Activated gamma-delta T cell (primary cell): ENCODE measurements around the gene SHISA7.

Experiments
- DNase-seq: peaks from one replicate; lab custom pipeline; 2025; lab: John Stamatoyannopoulos, UW

SHISA7 gene

DNA sequence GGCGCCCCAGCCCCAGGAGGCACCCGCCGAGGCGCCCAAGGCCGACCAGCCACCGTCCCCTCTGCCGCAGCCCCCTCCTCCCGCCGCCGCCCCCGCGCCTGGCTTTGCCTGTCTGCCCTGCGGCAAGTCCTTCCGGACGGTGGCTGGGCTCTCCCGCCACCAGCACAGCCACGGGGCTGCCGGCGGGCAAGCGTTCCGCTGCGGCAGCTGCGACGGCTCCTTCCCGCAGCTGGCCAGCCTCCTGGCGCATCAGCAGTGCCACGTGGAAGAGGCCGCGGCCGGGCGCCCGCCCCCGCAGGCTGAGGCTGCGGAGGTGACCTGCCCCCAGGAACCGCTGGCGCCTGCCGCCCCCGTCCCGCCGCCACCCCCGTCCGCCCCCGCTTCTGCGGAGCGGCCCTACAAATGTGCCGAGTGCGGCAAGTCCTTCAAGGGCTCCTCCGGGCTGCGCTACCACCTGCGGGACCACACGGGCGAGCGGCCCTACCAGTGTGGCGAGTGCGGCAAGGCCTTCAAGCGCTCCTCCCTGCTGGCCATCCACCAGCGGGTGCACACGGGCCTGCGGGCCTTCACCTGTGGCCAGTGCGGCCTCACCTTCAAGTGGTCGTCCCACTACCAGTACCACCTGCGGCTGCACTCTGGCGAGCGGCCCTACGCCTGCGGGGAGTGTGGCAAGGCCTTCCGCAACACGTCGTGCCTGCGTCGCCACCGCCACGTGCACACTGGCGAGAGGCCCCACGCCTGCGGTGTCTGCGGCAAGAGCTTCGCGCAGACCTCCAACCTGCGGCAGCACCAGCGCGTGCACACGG lies 39.3 kb upstream of the SHISA7 start:
- no peak for DNase-seq

DNA sequence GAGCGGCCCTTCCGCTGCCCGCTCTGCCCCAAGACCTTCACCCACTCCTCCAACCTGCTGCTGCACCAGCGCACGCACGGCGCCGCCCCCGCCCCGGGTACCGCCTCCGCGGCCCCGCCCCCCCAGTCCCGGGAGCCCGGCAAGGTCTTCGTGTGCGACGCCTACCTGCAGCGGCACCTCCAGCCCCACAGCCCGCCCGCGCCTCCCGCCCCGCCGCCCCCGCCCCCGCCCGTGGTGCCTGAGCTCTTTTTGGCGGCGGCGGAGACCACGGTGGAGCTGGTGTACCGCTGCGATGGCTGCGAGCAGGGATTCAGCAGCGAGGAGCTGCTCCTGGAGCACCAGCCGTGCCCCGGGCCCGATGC lies 38.7 kb upstream of the SHISA7 start:
- no peak for DNase-seq

DNA sequence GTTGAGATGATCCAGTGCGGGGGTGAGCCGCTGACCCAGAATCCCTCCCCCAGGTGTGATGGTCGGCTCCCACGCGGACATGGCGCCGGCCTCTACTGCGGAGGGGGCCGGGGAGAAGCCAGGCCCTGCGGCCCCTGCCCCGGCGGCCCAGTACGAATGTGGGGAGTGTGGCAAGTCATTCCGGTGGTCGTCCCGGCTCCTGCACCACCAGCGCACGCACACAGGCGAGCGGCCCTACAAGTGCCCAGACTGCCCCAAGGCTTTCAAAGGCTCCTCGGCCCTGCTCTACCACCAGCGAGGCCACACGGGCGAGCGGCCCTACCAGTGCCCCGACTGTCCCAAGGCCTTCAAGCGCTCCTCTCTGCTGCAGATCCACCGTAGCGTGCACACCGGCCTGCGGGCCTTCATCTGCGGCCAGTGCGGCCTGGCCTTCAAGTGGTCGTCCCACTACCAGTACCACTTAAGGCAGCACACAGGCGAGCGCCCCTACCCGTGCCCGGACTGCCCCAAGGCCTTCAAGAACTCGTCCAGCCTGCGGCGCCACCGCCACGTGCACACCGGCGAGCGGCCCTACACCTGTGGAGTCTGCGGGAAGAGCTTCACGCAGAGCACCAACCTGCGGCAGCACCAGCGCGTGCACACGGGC lies 38.2 kb upstream of the SHISA7 start:
- no peak for DNase-seq

DNA sequence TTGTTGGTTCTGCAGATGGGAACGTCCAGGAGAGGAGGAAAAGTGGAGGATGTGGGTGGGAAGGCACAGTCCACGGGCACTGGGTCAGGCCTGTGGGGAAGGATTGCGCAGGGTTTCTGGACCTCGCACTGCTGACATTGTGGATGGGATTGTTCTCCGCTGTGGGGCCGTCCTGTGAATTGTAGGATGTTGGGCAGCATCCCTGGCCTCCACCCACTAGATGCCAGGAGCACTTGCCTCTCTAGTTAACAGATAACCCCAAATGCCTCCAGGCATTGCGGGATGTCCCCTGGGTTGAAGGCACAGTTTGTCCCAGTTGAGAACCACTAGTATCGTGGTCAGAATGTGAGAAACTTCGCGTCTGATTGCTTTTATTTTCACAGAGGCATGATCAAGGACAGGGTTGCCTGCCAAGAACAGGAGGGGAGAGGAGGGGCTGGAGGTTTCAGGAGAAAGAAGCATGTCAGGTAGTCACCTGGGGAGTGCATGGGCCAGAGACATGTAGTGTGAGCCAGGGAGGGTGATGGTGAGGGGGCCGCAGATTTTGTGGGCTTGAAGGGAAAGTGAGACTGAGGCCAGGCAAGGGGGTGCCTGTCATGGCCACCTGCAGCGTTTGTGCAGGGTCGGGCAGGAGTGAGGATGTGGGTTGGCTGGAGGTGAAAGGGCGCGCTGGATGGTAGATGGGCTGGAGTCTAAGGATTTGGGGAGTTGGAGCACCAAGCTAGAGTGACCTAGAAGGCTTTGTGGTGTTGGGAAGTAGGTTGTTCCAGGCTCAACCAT lies 36.5 kb upstream of the SHISA7 start:
- DNase-seq: no peak

DNA sequence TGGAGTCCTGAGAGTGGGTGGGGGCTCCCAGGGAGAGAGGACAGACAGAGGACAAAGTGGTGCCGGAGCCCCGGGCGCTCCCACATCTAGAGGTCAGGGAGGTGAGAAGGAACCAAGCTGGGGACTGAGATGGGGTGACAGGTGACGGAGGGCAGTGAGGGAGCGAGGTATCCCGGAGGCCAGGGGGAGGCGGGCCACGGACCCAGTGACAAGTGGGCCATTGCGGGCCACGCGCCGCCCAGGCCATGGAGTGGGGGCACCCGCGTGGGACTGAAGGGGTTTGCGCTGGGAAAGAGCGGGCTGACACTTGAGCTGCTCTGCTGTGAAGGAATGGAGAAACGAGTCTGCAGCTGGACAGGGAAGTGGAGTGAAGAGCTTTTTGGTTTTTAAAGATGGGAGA lies 35.9 kb upstream of the SHISA7 start:
- no peak for DNase-seq

DNA sequence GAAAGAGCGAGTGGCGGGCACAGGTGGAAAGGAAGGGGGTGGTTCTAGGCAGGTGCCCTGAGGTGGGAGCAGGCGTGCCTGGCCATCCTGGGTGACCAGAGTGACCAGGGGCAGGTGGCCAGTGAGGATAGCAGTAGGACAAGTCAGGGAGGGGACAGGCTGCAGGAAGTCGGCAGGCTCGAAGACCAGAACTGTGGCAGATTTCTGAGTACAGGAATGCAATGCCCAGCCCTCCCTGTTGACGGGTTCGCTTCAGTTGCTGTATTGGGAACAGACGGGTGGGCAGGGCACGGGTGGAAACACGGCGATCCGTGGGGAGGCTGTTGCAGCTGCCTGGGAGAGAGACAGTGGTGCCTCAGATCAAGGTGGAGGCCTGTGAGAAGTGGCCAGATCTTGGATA lies 35.3 kb upstream of the SHISA7 start:
- no peak for DNase-seq

DNA sequence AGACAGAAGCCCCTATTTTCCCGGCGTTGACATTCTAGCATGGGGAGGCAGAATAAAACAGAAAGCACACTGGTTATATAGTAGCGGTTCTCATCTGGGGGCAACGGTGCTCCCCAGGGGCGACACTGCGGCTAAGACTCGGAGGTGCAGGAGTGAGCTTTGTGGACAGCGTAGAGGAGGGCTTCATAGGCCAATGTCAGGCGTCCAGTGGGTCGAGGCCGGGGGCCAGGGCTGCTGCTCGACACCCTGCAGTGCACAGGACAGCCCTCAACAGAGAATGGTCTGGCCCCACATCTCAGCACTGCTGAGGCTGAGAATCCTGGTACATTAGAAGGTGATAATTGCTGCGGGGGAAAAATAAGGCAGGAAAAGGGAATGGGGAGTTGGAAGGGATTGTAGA lies 34.8 kb upstream of the SHISA7 start:
- no peak for DNase-seq

DNA sequence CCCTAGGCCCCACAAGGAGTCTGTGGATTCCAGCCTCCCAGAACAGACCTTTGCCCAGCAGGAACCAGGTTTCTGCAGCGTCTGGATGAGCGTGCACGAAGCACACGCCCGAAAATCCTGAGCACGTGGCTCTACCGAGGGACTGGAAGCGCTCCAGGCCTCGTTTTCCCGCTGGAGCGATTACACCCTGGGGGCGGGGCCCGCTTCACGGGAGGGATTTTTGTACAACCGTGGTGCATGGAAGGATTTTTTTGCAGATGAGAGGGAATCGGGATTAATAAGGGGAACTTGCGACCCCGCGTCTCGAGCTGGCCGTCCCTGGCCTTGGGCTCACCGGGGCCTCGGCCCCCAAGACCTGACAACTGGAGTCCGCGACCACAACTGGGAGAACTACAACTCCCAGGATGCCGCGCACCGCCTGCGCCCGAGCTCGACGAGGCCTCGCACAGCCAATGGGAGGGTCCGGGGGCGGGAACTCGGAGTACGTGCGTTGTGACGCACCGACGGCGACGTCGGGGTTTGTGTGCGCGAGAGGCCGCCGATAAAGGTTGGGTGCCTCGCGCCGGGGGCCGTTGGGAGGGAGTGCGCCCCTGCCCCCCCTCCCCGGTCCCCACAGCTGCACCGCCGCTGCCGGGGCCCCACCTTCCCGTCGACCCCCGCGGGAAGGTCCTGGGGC lies 33.1 kb upstream of the SHISA7 start, which contains the start of gene ZNF628:
Gene ZNF628, plus strand, starts transcription at position 518 of the 676 bp plus-strand sequence. CDS start 3,294 bp downstream, outside the sequence.
- peak; percentile 92 for DNase-seq

DNA sequence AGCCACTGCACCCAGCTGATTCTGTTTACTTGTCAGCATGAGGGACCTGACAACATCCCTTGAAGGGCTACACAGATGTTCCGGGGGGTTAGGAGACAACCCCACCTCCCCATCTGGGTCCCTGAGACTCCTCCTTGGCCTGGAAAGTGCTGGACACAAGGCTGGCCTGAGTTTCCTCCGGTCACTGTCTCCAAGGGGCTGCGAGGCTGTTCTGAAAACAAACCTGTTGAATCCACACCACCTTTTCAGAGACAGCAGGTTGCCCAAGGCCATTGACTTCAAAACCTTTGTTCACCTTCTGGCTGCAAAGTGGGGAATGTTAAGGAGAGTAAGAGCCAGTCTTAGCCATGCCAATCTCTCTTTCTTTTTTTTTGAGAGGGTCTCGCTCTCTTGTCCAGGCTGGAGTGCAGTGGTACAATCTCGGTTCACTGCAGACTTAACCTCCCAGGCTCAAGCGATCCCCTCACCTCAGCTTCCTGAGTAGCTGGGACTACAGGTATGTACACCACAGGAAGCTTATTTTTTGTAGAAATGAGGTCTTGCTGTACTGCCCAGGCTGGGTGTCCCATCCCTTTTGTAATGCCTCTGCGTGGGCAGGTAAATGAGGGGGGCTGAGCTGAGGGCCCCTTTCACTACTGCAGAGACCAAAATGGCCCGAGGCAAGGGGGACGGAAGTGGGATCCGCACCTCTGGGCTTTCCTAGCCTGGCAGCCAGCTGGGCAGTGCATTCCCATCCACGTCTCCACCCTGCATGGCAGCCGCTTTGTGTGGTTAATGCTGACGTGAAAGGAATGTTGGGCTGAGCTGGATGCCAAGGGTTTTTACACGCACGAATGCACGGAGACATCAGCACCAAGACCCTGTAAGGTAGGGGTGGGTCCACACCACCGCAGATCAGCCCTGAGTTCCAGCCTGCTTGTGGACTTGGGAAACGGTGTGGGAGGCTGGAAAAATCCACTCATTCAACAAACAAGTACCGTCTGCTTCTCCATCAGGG lies 31.5 kb upstream of the SHISA7 start:
- DNase-seq: no peak

DNA sequence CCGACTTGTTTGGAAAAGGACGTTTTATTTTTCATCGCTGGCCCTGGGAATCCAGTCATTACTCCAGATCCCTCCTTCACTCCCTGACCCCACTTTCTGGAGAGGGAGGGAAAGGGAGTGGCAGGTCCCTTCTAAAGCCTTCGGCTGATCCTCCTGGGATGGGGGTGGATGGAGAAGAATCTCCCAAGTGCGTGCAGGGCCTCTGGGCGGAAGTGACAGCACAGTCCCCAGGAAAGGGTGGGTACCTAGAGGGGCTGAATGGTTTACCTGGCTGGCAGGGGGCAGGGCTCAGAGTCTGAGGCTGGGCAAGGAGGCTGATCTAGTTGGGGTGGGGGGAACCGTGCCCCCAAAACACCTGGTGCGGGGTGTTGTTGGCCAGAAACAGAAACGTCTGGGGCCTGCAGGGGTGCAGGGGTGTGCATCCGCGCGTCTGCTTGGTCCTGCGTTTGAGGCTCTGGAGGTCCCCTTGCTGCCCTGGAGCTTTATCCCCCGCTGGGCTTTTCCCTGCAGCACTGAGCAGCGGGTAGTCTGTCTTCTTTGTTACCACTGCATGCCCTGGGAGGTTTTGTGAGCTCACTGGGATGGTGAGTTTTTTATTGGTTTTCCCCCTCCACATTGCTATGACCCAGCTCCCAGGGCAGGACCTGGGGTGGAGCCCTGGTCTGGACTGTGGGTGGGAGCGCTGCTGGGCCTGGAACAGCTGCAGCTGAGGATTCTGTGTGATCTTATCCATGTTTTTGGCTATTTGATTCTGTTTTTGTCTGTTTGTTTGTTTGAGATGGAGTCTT lies 30.3 kb upstream of the SHISA7 start:
- no peak for DNase-seq

DNA sequence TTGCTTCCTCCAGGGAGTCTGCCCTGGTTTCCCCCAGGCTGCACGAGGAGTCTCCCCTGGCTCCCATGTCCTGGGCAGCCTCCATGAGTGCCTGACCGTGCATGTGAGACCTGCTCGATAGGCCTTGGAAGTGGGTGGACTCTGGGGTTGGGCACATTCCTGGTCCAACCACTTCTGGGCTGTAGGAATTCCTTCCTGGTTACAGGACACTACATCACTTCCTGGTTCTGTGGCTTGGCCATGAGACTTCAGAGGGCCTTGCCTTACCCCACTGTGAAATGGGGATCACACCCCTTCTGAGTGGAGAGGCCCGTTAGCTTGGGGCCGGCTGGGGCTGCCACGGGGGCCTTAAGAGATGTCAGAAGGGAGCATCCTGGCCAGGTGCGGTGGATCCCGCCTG lies 29.4 kb upstream of the SHISA7 start:
- DNase-seq: no peak

DNA sequence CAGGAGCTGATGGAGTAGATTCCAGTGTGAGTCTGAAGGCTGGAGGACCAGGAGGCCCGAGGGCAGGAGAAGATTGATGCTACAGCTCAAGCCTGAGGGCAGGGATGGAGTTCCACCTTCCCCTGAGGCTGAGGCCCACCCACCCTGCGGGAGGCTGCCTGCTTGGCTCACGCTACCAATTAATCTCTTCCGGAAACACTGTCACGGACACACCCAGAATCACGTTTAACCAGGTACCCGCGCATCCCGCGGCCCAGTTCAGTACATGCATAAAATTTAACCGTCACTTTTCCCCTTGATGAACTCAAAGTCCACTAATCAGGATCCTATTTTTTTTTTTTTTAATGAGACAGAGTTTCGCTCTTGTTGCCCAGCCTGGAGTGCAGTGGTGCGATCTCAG lies 28.2 kb upstream of the SHISA7 start:
- DNase-seq: no peak

DNA sequence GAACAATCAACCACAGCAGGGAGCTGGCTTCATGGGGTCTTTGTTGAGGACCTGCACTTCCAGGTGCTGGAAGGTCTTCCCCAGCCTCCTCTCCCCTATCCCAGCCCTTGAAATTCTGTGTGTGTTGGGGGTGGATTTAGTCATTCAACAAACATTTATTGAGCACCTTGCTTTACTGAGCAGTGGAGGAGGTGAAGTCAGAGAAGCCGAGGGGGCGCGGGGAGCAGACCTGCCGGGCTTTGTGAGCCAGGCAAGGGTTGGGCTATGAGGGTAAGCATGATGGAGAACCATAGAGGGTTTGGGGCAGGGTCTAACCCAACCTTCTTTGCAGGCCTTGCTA lies 24.9 kb upstream of the SHISA7 start:
- DNase-seq: no peak

DNA sequence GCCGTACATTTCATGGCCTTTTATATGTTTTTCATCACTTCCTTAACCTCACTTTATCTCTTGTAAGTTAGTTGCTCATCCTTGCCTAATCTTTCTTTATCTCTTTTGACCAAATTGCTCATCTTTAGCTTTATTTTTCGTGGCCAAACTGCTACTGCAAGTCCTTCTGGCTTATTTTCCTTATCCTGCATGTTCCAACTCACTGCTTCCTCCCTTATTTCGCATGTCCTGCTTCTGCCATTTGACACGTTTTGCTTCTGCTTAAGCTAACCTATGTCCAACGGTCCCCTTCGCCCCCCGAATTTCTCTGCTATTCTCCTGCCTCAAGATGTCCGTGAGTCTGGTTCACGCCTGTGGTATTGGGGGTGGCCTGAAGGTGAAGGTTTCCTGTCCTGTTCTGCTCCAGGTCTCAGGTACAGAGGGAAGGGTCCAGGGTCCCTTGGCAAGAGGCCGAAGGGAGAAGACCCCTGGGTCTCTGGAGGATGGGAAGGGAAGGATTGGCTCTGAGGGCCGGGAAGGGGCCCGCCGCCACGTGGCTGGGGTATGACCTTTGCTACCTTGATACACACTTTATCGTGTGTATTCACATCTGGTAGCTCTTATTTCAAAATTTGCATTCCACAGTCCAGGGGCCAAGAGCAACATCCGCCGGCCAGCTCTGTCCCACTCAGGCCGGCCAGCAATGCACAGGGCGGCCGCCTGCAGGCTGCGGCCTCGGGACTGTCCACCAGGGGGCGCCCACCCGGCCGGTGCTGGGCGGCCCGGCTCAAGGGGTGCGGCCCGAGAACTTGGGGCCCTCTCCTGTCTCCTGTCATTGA lies 24.3 kb upstream of the SHISA7 start:
- peak; percentile 47 for DNase-seq

DNA sequence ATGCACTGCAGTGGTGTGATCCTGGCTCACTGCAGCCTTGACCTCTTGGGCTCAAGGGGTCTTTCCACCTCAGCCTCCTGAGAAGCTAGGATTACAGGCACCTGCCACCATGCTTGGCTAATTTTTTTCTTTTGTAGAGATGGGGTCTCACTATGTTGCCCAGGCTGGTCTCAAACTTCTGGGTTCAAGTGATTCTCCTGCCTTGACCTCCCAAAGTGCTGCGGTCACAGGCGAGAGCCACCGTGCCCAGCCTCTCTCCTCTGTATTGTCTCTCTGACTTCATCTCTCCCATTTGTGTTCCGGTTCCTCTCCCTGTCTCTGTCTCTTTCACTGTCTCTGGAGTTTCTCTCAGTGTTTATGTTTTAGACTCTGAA lies 23.1 kb upstream of the SHISA7 start:
- DNase-seq: no peak

DNA sequence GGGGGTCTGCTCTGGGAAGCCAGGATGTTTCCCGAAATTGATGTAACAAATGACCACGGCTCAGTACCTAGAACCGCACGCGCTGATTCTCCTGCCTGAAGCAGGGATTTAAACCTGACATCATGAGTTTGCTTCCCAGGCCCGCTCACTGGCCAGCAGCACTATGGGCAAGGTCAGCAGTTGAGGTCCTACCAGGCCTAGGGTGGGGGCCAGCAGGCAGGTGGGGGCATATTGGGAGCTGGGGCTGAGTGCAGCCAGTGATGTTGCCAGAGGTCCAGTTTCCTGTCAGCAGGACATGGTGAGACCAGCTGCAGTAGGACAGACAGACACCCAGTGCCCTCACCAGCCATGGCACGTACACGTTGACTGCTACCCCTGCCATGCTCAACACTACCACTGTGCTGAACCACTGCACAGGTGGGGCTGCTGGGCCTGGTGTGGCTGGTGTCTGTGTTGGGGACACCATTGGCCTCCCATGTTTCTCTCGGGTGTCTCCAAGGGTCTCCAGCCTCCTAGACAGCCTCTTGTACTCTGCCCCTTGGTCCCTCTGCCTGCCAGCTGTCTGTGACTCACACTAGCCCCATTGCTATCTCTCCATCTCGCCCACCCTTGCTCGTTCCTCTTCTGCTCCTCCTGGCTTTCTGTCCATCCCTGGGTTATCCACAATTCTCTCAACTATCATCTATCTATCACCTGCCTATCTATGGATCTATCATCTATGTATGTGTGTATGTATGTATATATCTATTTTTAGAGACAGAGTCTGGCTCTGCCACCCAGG lies 22.6 kb upstream of the SHISA7 start:
- no peak for DNase-seq

DNA sequence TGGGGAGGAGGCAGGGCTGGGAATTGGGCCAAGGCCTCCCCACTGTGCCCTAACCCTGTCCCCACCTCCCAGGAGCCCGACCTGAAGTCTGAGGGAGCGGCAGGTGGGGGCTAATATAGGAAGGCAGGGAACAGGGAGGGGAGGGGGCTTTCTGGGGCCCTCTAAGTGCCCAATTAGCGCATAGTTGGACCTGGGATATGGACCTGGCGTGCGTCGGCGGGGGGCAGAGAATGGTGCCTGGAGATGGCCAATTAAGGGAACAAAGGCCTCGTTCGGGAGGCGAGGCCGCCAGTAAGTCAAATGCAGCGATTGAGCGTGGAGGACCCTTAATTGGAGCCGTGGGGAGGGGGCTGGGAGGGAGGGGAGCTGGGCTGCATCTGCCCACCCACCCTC lies 21.6 kb upstream of the SHISA7 start, which contains the start of gene C19orf85:
Gene C19orf85, minus strand, starts transcription at position 90 of the 393 bp plus-strand sequence. CDS start 197 bp downstream, outside the sequence.
- DNase-seq: no peak

DNA sequence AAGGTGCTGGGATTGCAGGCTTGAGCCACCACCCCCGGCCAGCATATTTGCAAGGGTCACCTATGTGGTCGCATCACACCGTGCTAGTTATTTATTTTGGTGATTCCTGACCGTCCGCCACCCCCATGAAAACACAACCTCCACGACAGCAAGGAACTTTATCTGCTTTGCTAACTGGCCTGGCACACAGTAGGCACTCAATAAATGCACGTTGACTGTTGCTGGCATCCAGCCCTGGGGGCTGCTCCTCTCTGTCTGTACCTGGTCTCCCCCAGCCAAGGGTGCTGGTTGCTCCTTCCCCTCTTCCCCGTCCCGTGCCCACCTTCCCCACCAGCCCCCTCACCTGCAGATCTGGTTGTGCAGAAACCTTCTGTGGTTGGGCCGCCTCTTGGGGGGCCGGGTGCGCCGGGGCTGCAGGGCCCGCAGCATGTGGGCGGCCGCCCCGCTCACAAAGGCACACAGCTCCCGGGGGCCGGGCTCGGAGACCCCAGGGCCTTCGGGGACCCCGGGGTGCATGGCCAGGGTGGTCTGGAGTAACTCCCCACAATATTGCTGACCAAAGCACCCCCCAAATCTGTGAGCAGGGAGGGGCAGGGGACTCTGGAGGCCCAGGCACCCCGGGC lies 21.1 kb upstream of the SHISA7 start:
- no peak for DNase-seq
